ENCODE data around the gene NQO1.

NQO1 gene

DNA sequence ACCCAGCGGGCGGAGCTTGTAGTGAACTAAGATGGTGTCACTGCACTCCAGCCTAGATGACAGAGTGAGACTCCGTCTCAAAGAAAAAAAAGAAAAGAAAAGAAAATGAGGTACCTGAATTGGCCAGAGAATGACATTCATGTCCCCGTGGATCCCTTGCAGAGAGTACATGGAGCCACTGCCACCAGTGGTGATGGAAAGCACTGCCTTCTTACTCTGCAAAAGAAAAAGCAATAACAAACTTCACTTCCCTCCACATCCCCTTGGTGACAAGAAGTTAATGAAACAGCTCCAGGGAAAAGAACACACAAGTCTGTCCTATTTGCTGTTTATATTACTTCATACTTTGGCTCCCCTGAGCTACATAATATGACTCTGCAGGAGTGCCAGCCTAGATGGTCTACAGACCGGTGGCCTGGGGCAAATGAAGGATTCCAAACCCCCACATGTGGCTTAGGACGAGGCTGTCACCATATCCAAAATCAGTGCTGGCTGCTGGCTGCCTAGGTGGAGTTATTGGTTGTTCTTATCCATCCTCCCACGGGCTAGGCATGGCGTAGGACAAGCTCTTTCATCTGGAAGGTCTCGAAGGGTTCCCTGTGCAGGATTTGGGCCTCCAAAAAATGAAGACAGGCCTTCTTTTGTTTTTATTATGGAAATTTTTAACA lies 13.3 kb downstream of the NQO1 start:
- peaks cover 31% of the 10 kb centered on the region; the same call in 1 of the 2 replicates for H3K36me3 ChIP-seq (ENCODE audit: insufficient read depth, low read depth, low read length)
- H3K27me3 ChIP-seq (ENCODE audit: insufficient read depth, low read length): no peaks in the 10 kb centered on the region
- H3K4me3 ChIP-seq (ENCODE audit: low read length): no peak overlapping the region
- H3K4me1 ChIP-seq (ENCODE audit: insufficient read depth, low read length): no peaks in the 10 kb centered on the region
- no peaks in the 10 kb centered on the region for H3K9me3 ChIP-seq (ENCODE audit: insufficient read depth, low read depth, low read length)
- no peak overlapping the region for H3K27ac ChIP-seq (ENCODE audit: low read length)
- no peak overlapping the region for H3K9ac ChIP-seq (ENCODE audit: low read depth, low read length)

DNA sequence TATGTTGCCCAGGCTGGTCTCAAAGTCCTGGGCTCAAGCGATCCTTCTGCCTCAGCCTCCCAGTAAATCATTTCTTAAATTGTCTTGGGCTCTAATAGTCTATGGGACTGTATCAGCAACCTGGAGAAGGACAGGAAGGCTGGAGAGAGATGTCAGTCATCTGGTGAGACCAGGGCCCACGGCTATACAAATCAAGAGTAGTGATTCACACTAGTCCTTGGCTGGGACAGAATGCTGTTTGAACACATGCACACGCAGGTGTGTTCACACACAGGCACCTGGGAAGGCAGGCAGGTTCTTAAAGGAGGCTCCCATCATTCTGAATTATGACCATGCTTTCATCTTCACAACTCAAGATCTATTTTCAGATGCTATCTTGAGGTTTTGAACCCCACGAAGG lies 14.1 kb downstream of the NQO1 start:
- no peak overlapping the region for H3K9ac ChIP-seq (ENCODE audit: low read depth, low read length)
- H3K27me3 ChIP-seq (ENCODE audit: insufficient read depth, low read length): no peaks in the 10 kb centered on the region
- no peak overlapping the region for H3K27ac ChIP-seq (ENCODE audit: low read length)
- H3K4me3 ChIP-seq (ENCODE audit: low read length): no peak overlapping the region
- H3K9me3 ChIP-seq (ENCODE audit: insufficient read depth, low read depth, low read length): no peaks in the 10 kb centered on the region
- H3K36me3 ChIP-seq (ENCODE audit: insufficient read depth, low read depth, low read length): peaks cover 25% of the 10 kb centered on the region; the same call in 1 of the 2 replicates
- H3K4me1 ChIP-seq (ENCODE audit: insufficient read depth, low read length): no peaks in the 10 kb centered on the region

DNA sequence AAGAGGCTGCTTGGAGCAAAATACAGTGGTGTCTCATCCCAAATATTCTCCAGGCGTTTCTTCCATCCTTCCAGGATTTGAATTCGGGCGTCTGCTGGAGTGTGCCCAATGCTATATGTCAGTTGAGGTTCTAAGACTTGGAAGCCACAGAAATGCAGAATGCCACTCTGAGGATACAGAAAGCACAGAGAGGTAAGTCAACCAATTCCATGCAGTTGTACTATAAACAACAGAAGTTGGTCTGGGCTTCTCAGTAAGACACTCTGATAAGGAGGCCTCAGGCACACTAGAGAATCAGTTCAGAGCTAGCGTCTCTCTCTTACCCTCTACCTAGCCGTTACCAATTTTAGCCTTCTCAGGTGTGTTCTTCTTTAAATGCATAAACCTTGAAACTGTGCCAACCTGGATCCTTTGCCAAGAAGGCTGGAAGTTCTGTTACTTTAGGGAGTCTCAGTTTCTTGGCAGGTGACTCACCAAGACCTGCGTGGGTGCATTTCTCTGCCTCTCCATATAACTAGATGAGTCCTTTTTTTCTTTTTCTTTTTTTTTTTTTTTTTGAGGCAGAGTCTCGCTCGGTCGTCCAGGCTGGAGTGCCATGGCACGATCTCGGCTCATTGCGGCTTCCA lies 15.1 kb downstream of the NQO1 start:
- Histone ChIP-seq H3K27ac (ENCODE audit: low read length) (no peak overlapping the region), H3K4me3 (ENCODE audit: low read length) (no peak overlapping the region), H3K36me3 (ENCODE audit: insufficient read depth, low read depth, low read length) (peaks cover 24% of the 10 kb centered on the region; the same call in 1 of the 2 replicates), H3K27me3 (ENCODE audit: insufficient read depth, low read length) (no peaks in the 10 kb centered on the region), H3K9me3 (ENCODE audit: insufficient read depth, low read depth, low read length) (no peaks in the 10 kb centered on the region), H3K9ac (ENCODE audit: low read depth, low read length) (no peak overlapping the region), H3K4me1 (ENCODE audit: insufficient read depth, low read length) (no peaks in the 10 kb centered on the region)

DNA sequence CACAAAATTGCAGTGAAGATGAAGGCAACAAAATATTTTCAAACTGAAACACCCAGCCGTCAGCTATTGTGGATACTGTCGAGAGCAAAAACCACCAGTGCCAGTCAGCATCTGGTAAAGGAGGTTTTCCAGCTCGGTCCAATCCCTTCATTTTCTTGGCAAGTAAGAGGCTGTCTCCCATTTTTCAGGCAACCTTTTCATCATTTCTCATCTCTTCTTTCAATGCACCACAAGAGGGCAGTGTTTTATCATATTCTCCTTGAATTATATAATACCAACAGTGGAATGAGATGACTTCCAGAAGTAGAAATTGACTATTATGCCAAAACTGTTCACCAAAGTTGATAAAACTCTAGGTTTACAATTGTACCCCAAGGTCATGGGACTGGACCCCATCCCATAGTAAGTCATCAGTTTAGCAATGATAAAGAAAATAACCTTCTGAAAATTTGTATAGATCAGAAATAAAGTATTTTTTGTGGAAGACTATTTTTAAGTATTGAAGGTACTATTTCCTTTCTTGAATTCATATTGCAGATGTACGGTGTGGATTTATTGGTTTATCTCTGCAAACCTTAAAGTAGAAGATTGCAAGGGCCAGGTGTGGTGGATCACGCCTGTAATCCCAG lies 16.8 kb downstream of the NQO1 start:
- H3K9ac ChIP-seq (ENCODE audit: low read depth, low read length): no peak overlapping the region
- no peaks in the 10 kb centered on the region for H3K4me1 ChIP-seq (ENCODE audit: insufficient read depth, low read length)
- peaks cover 16% of the 10 kb centered on the region; the same call in 1 of the 2 replicates for H3K36me3 ChIP-seq (ENCODE audit: insufficient read depth, low read depth, low read length)
- H3K27ac ChIP-seq (ENCODE audit: low read length): no peak overlapping the region
- no peaks in the 10 kb centered on the region for H3K9me3 ChIP-seq (ENCODE audit: insufficient read depth, low read depth, low read length)
- H3K27me3 ChIP-seq (ENCODE audit: insufficient read depth, low read length): no peaks in the 10 kb centered on the region
- no peak overlapping the region for H3K4me3 ChIP-seq (ENCODE audit: low read length)

DNA sequence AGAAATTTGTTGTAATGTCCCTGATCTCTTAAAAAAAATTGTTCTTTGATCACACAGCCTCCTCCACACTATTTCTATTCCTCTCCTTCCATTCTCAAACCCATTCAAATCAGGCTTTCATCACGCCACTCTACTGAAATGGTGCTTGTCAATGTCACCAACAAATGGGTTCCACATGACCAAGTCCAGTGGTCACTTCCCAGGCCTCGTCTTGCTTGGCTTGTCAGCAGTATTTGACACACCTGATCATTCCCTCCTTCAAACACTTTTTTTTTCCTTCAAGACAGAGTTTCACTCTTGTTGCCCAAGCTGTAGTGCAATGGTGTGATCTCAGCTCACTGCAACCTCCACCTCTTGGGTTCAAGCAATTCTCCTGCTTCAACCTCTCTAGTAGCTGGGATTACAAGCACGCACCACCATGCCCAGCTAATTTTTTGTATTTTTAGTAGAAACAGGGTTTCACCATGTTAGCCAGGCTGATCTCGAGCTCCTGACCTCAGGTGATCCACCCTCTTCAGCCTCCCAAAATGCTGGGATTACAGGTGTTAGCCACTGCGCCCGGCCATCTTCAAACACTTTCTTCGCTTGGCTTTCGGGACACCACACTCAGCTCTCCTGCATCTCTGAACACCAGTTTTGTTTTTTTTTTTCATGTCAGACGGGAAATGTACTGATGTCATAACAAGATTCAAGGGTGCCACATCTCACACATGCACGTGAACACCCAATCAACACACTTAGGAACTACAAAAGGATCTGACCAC lies 18.3 kb downstream of the NQO1 start:
- no peaks in the 10 kb centered on the region for H3K4me1 ChIP-seq (ENCODE audit: insufficient read depth, low read length)
- H3K9me3 ChIP-seq (ENCODE audit: insufficient read depth, low read depth, low read length): no peaks in the 10 kb centered on the region
- no peak overlapping the region for H3K4me3 ChIP-seq (ENCODE audit: low read length)
- H3K9ac ChIP-seq (ENCODE audit: low read depth, low read length): no peak overlapping the region
- no peaks in the 10 kb centered on the region for H3K27me3 ChIP-seq (ENCODE audit: insufficient read depth, low read length)
- H3K36me3 ChIP-seq (ENCODE audit: insufficient read depth, low read depth, low read length): peaks cover 15% of the 10 kb centered on the region; the same call in 1 of the 2 replicates
- H3K27ac ChIP-seq (ENCODE audit: low read length): no peak overlapping the region

DNA sequence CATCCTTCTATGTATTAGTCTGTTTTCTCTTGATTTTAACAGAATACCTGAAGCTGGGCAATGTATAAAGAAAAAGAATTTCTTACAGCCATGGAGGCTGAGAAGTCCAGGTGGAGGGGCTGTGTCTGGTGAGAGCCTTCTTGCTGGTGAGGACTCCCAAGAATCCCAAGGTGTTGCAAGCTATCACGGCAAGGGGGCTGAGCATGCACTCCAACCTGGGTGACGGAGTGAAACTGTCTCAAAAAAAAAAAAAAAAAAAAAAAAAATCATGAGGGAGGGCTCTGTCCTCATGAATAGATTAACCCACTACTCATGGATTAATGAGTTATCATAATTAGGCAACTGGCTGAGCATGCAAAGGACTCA lies 19.4 kb downstream of the NQO1 start:
- H3K9ac ChIP-seq (ENCODE audit: low read depth, low read length): no peak overlapping the region
- no peak overlapping the region for H3K4me3 ChIP-seq (ENCODE audit: low read length)
- H3K9me3 ChIP-seq (ENCODE audit: insufficient read depth, low read depth, low read length): no peaks in the 10 kb centered on the region
- H3K27ac ChIP-seq (ENCODE audit: low read length): no peak overlapping the region
- peaks cover 13% of the 10 kb centered on the region; the same call in 1 of the 2 replicates for H3K36me3 ChIP-seq (ENCODE audit: insufficient read depth, low read depth, low read length)
- H3K4me1 ChIP-seq (ENCODE audit: insufficient read depth, low read length): no peaks in the 10 kb centered on the region
- H3K27me3 ChIP-seq (ENCODE audit: insufficient read depth, low read length): no peaks in the 10 kb centered on the region

DNA sequence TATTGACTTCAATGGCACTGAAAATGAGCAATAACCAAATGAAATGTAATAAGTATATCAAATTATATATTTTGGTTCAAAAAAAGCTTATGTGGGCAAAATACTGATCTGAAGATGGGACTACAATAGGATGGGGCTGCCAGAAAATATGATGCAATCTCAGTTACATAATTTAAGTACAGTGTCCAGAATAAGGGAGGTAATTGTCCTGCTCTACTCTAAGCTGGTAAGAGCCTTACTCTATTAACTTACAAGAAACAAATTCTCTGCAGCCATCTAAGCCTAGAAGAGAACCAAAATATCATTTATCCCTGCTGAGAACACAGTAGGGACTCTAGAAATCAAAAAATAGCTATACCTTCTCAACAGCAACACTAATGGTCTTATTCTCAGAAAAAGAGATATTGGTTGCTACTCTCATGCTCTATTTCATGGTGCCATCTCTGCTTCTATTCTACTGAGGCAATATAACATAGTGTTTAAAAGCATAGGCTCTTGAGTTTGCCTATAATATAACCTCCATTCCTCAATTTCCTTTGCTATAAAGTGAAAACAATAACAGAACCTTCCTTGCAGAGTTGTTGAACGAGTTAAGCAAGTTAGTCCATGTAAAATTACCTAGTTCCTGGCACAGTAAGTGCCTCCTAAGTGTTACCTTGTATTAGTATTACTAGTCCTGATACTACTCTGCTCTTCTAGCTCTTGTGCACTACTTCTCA lies 19.9 kb downstream of the NQO1 start:
- no peaks in the 10 kb centered on the region for H3K9me3 ChIP-seq (ENCODE audit: insufficient read depth, low read depth, low read length)
- no peak overlapping the region for H3K4me3 ChIP-seq (ENCODE audit: low read length)
- H3K9ac ChIP-seq (ENCODE audit: low read depth, low read length): no peak overlapping the region
- H3K27ac ChIP-seq (ENCODE audit: low read length): no peak overlapping the region
- no peaks in the 10 kb centered on the region for H3K27me3 ChIP-seq (ENCODE audit: insufficient read depth, low read length)
- H3K36me3 ChIP-seq (ENCODE audit: insufficient read depth, low read depth, low read length): peaks cover 13% of the 10 kb centered on the region
- H3K4me1 ChIP-seq (ENCODE audit: insufficient read depth, low read length): no peaks in the 10 kb centered on the region

DNA sequence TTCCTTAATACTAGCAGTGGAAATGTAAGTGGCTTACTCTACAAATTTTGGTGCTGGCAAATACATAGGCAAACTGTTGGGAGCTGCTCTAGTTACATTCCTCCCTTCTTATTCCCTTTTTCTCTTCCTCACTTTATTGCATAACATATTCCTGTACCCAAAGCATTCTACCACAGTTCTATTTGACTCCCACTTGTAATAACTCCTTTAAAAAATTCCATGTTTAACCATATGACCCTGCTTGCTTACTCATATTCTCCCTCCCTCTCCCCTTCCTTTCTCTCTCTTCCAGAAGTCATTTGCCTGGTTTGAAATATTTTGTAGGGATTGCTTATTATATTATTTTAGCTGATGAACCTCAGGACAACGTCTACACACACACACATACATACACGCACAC lies 22.7 kb downstream of the NQO1 start:
- Histone ChIP-seq H3K9ac (ENCODE audit: low read depth, low read length) (no peak overlapping the region), H3K4me1 (ENCODE audit: insufficient read depth, low read length) (no peaks in the 10 kb centered on the region), H3K36me3 (ENCODE audit: insufficient read depth, low read depth, low read length) (peaks cover 6% of the 10 kb centered on the region; the same call in 1 of the 2 replicates), H3K27me3 (ENCODE audit: insufficient read depth, low read length) (no peaks in the 10 kb centered on the region), H3K27ac (ENCODE audit: low read length) (no peak overlapping the region), H3K4me3 (ENCODE audit: low read length) (no peak overlapping the region), H3K9me3 (ENCODE audit: insufficient read depth, low read depth, low read length) (no peaks in the 10 kb centered on the region)

DNA sequence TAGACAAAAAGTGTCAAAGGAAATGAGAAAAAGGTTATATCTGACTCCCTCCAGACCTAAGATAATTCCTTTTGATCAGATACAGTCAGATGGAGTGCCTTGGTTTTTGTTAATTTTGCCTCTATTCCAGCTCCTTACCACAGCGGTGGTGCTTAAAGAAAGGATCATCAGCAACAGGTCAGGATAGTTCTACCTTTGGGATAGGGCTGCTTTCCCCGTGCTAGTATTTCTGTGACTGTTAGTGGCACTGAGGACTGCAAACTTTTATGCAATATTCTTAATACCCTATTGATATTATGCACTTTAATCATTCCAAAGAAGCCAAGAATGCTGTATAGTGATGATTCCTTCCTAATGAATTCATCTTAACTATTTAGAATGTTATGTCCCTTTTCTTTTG lies 24.5 kb downstream of the NQO1 start:
- H3K27me3 ChIP-seq (ENCODE audit: insufficient read depth, low read length): no peaks in the 10 kb centered on the region
- no peak overlapping the region for H3K9ac ChIP-seq (ENCODE audit: low read depth, low read length)
- no peaks in the 10 kb centered on the region for H3K9me3 ChIP-seq (ENCODE audit: insufficient read depth, low read depth, low read length)
- H3K4me3 ChIP-seq (ENCODE audit: low read length): no peak overlapping the region
- H3K27ac ChIP-seq (ENCODE audit: low read length): no peak overlapping the region
- peaks cover 6% of the 10 kb centered on the region; the same call in 1 of the 2 replicates for H3K36me3 ChIP-seq (ENCODE audit: insufficient read depth, low read depth, low read length)
- H3K4me1 ChIP-seq (ENCODE audit: insufficient read depth, low read length): no peaks in the 10 kb centered on the region

DNA sequence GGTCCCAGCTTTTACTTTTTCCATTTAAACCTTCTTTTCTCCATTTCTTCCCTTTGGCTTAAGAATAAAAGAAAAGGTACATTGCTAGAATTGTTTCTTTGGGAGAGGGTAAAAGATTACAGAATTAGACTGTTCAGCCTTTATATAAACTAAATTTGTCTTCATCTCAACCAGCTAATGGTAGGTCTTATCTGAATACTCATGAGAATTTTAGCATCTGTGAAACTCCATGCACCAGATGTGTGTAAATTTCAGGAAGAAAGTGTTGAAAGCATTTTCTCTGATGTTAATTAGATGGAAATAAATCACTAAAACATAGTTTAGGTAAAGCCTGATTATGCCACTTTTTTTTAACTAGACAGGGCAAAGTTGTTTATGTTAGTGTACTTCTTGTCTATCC lies 24.9 kb downstream of the NQO1 start:
- H3K4me3 ChIP-seq (ENCODE audit: low read length): no peak overlapping the region
- no peaks in the 10 kb centered on the region for H3K4me1 ChIP-seq (ENCODE audit: insufficient read depth, low read length)
- H3K9ac ChIP-seq (ENCODE audit: low read depth, low read length): no peak overlapping the region
- H3K27me3 ChIP-seq (ENCODE audit: insufficient read depth, low read length): no peaks in the 10 kb centered on the region
- H3K36me3 ChIP-seq (ENCODE audit: insufficient read depth, low read depth, low read length): peaks cover 9% of the 10 kb centered on the region
- no peaks in the 10 kb centered on the region for H3K9me3 ChIP-seq (ENCODE audit: insufficient read depth, low read depth, low read length)
- H3K27ac ChIP-seq (ENCODE audit: low read length): no peak overlapping the region

DNA sequence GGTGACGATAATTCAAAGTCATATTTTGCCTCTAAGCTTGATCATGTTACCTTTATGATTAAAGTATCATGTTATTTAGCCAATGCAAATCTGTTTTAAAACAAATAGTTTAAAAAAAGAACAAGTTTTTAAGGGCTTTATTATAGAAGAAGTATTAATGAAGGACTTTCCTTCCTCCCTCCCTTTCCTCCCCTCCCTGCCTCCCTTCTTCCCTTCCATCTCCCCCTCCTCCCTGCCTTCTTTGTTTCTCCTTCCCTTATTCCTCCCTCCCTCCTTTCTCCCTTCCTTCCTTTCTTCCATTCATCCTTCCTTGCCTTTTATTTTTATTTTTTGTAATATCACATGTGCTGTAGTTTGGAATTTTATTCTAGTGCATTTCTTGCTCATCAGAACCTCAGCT lies 26.4 kb downstream of the NQO1 start:
- Histone ChIP-seq H3K27me3 (ENCODE audit: insufficient read depth, low read length) (no peaks in the 10 kb centered on the region), H3K4me1 (ENCODE audit: insufficient read depth, low read length) (no peaks in the 10 kb centered on the region), H3K27ac (ENCODE audit: low read length) (no peak overlapping the region), H3K9me3 (ENCODE audit: insufficient read depth, low read depth, low read length) (no peaks in the 10 kb centered on the region), H3K4me3 (ENCODE audit: low read length) (no peak overlapping the region), H3K9ac (ENCODE audit: low read depth, low read length) (no peak overlapping the region), H3K36me3 (ENCODE audit: insufficient read depth, low read depth, low read length) (peaks cover 25% of the 10 kb centered on the region)
